Endodermal cell (in vitro differentiated cells): ENCODE data around the gene CCRL2. TPM values are rescaled to one million over a fixed set of nuclear protein-coding genes. Genes with fewer than 3 reads are reported as not detected.

ENCODE experiments used
- DNase-seq: peaks from one replicate; pipeline ENCODE4 v3.0.0-alpha.2; 2017
- H3K27ac ChIP-seq: 2 replicates; pipeline ENCODE4 v1.5.1; 2013; ENCODE audit warnings: mild to moderate bottlenecking, low read depth, low read length, moderate library complexity
- H3K27me3 ChIP-seq: 2 replicates; pipeline ENCODE4 v1.6.1; 2013; ENCODE audit warnings: mild to moderate bottlenecking, low read length, moderate library complexity; ENCODE audit not compliant: insufficient read depth, control insufficient read depth, poor library complexity, severe bottlenecking
- H3K36me3 ChIP-seq: 2 replicates; pipeline ENCODE4 v1.7.0; 2013; ENCODE audit warnings: mild to moderate bottlenecking, low read length, moderate library complexity; ENCODE audit not compliant: control insufficient read depth, insufficient read depth
- H3K4me1 ChIP-seq: one replicate; pipeline ENCODE4 v1.7.0; 2013; ENCODE audit warnings: low read length; ENCODE audit not compliant: control insufficient read depth, insufficient read depth
- H3K4me3 ChIP-seq: 2 replicates; pipeline ENCODE4 v1.5.1; 2013; ENCODE audit warnings: mild to moderate bottlenecking, low read length, moderate library complexity
- H3K9ac ChIP-seq: 2 replicates; pipeline ENCODE4 v1.6.1; 2013; ENCODE audit warnings: mild to moderate bottlenecking, low read length, moderate library complexity; ENCODE audit not compliant: poor library complexity, severe bottlenecking; ENCODE audit errors: extremely low read depth
- H3K9me3 ChIP-seq: 2 replicates; pipeline ENCODE4 v1.6.1; 2013; ENCODE audit warnings: mild to moderate bottlenecking, low read length, moderate library complexity; ENCODE audit not compliant: control insufficient read depth
- H3K27ac Mint-ChIP-seq: 2 replicates; pipeline ENCODE4 v1.8.0; 2020; ENCODE audit warnings: mixed read lengths
- H3K27me3 Mint-ChIP-seq: 2 replicates; pipeline ENCODE4 v1.8.0; 2021; ENCODE audit warnings: mild to moderate bottlenecking, mixed read lengths; ENCODE audit not compliant: insufficient read depth
- H3K36me3 Mint-ChIP-seq: 2 replicates; pipeline ENCODE4 v1.8.0; 2020; ENCODE audit warnings: low read depth, mixed read lengths
- H3K4me1 Mint-ChIP-seq: 2 replicates; pipeline ENCODE4 v1.8.0; 2020; ENCODE audit warnings: mixed read lengths
- H3K4me3 Mint-ChIP-seq: 2 replicates; pipeline ENCODE4 v1.8.0; 2020; ENCODE audit warnings: mild to moderate bottlenecking, moderate library complexity, mixed read lengths
- H3K9me3 Mint-ChIP-seq: 2 replicates; pipeline ENCODE4 v1.8.0; 2020; ENCODE audit warnings: mild to moderate bottlenecking, mixed read lengths
- CTCF ChIP-seq: fragments of 200-600 bp; sonication (generic); conservative IDR thresholded peaks from 2 replicates; pipeline ENCODE4 v1.5.0; 2021; ENCODE audit warnings: antibody characterized with exemption, mild to moderate bottlenecking
- WGBS, 2 experiments: methylation state at CpG; one replicate each; pipeline versions ENCODE4 v1.1.5 to v1.1.7; 2013; ENCODE audit warnings: missing lambda C conversion rate in 2 of 2, mixed read lengths in 1 of 2; ENCODE audit not compliant: insufficient coverage in 1 of 2, insufficient read length in 1 of 2; 5-methylcytosine and 5-hydroxymethylcytosine counted together
- total RNA-seq, 2 donors: library from RNA; stranded (reverse); fragmentation: NEBNext Ultra II Directional in 1 of 2; extraction: Animal tissue kit (Norgen Biotek cat#: 25700) in 1 of 2; gene quantifications; 2 replicates in 1 of 2; 3 replicates in 1 of 2; pipeline ENCODE4 v1.2.1, GENCODE V29; 2021

CCRL2 gene
- total RNA-seq, 2 donors from 2014 or later = not detected

- no peaks in the 10 kb centered on the region for H3K36me3 Mint-ChIP-seq
- H3K36me3 ChIP-seq = no peaks in the 10 kb centered on the region
- 82 to 83% methylated on average over 6 of the region's 6 CpGs for WGBS, 2 experiments
- no peak overlapping the region for H3K4me3 ChIP-seq
- H3K4me1 Mint-ChIP-seq = peaks cover 17% of the 10 kb centered on the region
- no peak overlapping the region for H3K9ac ChIP-seq
- no peak overlapping the region for H3K27ac Mint-ChIP-seq
- H3K27ac ChIP-seq = no peak overlapping the region
- peak; percentile 60 for DNase-seq
- H3K27me3 ChIP-seq = peaks cover 32% of the 10 kb centered on the region
- no peak overlapping the region for H3K4me3 Mint-ChIP-seq
- no peaks in the 10 kb centered on the region for H3K9me3 ChIP-seq
- peak; percentile 38 for TF ChIP-seq CTCF
- H3K27me3 Mint-ChIP-seq = peaks cover 31% of the 10 kb centered on the region
- peaks cover 9% of the 10 kb centered on the region for H3K4me1 ChIP-seq
- no peaks in the 10 kb centered on the region for H3K9me3 Mint-ChIP-seq
Measured at GRCh38 chr3:46360907-46361306, 46.2 kb upstream of the CCRL2 start.

GRCh38 chr3:46361408-46362283 lies 45.4 kb upstream of the CCRL2 start:
- Histone ChIP-seq H3K36me3 (no peaks in the 10 kb centered on the region), H3K9me3 (no peaks in the 10 kb centered on the region), H3K4me3 (no peak overlapping the region), H3K4me1 (peaks cover 9% of the 10 kb centered on the region), H3K9ac (no peak overlapping the region), H3K27ac (no peak overlapping the region), H3K27me3 (peaks cover 24% of the 10 kb centered on the region)
- Mint-ChIP-seq H3K36me3 (no peaks in the 10 kb centered on the region), H3K27me3 (peaks cover 23% of the 10 kb centered on the region), H3K9me3 (no peaks in the 10 kb centered on the region), H3K4me3 (no peak overlapping the region), H3K4me1 (peaks cover 17% of the 10 kb centered on the region), H3K27ac (no peak overlapping the region)
- no peak for TF ChIP-seq CTCF
- 90 to 93% methylated on average over 1 to 8 of the region's 8 CpGs for WGBS, 2 experiments
- no peak for DNase-seq

- H3K9me3 Mint-ChIP-seq = no peaks in the 10 kb centered on the region
- no peak overlapping the region for H3K4me3 ChIP-seq
- no peaks in the 10 kb centered on the region for H3K9me3 ChIP-seq
- no peaks in the 10 kb centered on the region for H3K27me3 ChIP-seq
- H3K4me1 Mint-ChIP-seq = peaks cover 10% of the 10 kb centered on the region
- no peak overlapping the region for H3K27ac Mint-ChIP-seq
- no peak overlapping the region for H3K27ac ChIP-seq
- no peak overlapping the region for H3K4me3 Mint-ChIP-seq
- no peaks in the 10 kb centered on the region for H3K36me3 ChIP-seq
- no peak for DNase-seq
- no peaks in the 10 kb centered on the region for H3K27me3 Mint-ChIP-seq
- no peak for TF ChIP-seq CTCF
- H3K4me1 ChIP-seq = peaks cover 4% of the 10 kb centered on the region
- no peaks in the 10 kb centered on the region for H3K36me3 Mint-ChIP-seq
- WGBS, 2 experiments = 97% methylated on average over 4 of the region's 4 CpGs; no CpG with 5 or more reads in 1 of the 2 experiments
- no peak overlapping the region for H3K9ac ChIP-seq
Measured at GRCh38 chr3:46365041-46365440, 42.0 kb upstream of the CCRL2 start.
